Pancreas (tissue), 10 donors: ENCODE measurements around the gene ARHGDIB. TPM values are rescaled to one million over a fixed set of nuclear protein-coding genes. Genes with fewer than 3 reads are reported as not detected.
A peak's percentile ranks its signal among the peaks of the same experiment; 100 is the strongest.

ENCODE experiments used
- ATAC-seq, 4 donors: fragments of 200-7000 bp; cut with Tn5 transposase; one replicate each; pipeline versions ENCODE4 v1.8.0 to v1.9.1; 2020; ENCODE audit warnings: mild to moderate bottlenecking in 4 of 4, moderate library complexity in 4 of 4
- DNase-seq, 6 donors: peaks; one replicate each; pipeline ENCODE4 v3.0.0-alpha.2; 2020
- FAIRE-seq: peaks from 2 replicates; lab custom pipeline; 2012; peaks lifted over from hg19 to GRCh38; lab: Jason Lieb, UNC
- H3K27ac ChIP-seq, 4 donors: fragments of 200-600 bp; sonication (generic); 1 replicate in 3 of 4; 2 replicates in 1 of 4; pipeline versions ENCODE4 v1.5.0 to v1.8.0; 2020
- H3K27me3 ChIP-seq, 4 donors: fragments of 200-600 bp; one replicate each; pipeline ENCODE4 v1.8.0; 2021
- H3K36me3 ChIP-seq, 3 donors: fragments of 200-600 bp; sonication (generic) in 1 of 3; one replicate each; pipeline versions ENCODE4 v1.5.0 to v1.8.0; 2020 to 2021
- H3K4me1 ChIP-seq, 3 donors: fragments of 200-600 bp; one replicate each; pipeline ENCODE4 v1.8.0; 2021
- H3K4me3 ChIP-seq, 4 donors: fragments of 200-600 bp; sonication (generic) in 2 of 4; one replicate each; pipeline versions ENCODE4 v1.5.0 to v1.8.0; 2020 to 2021
- H3K9me3 ChIP-seq, 4 donors: fragments of 200-600 bp; one replicate each; pipeline ENCODE4 v1.8.0; 2021
- CTCF ChIP-seq, 4 donors: fragments of 200-600 bp; sonication (generic) in 3 of 4; IDR thresholded peaks; one replicate each; pipeline versions ENCODE4 v1.5.0 to v1.8.0; 2021; ENCODE audit warnings: antibody characterized with exemption in 4 of 4
- WGBS, 2 donors: extraction: QIAGEN DNeasy Blood & Tissue Kit; methylation state at CpG; one replicate each; pipeline ENCODE4 v1.1.7; 2013; 5-methylcytosine and 5-hydroxymethylcytosine counted together
- intact Hi-C, 3 donors: fragments of 100-400 bp; cut with DNase I; formaldehyde crosslinking; loops; one replicate each; pipeline versions ENCODE4 v1.11.1 to v1.14.2; 2022
- polyA plus RNA-seq, 2 donors: library from polyadenylated mRNA; stranded (reverse); fragments of 200-250 nt; gene quantifications; one replicate each; pipeline ENCODE4 v1.2.3, GENCODE V29; 2013
- total RNA-seq, 6 donors: library from RNA; stranded (reverse); fragmentation: NEBNext Ultra II Directional in 4 of 6; extraction: Animal tissue kit (Norgen Biotek cat#: 25700) in 4 of 6; gene quantifications; one replicate each; pipeline versions ENCODE4 v1.2.1 to v1.2.4, GENCODE V29; 2021 to 2023
- donor health status: healthy with polysubstance abuse.
- donor health status: DM: no; HTN: no; CAD: no; lungs with moderate emphysema.
- donor health status: DM: no; HTN: no; CAD: no.
- donor health status: control.
- donor health status: control.
- donor health status: Bipolar disorder and iron deficiency.
- donor health status: DM: yes; HTN: yes; CAD: no.
- donor health status: DM: no; HTN: no; CAD: no.
- donor health status: DM: no; HTN: no; CAD: no.
- donor health status: DM: yes; HTN: yes; CAD: no.

Gene ARHGDIB
- total and polyA plus RNA-seq, 8 donors = 5.8 to 54.8 (median 23.4) TPM

DNA sequence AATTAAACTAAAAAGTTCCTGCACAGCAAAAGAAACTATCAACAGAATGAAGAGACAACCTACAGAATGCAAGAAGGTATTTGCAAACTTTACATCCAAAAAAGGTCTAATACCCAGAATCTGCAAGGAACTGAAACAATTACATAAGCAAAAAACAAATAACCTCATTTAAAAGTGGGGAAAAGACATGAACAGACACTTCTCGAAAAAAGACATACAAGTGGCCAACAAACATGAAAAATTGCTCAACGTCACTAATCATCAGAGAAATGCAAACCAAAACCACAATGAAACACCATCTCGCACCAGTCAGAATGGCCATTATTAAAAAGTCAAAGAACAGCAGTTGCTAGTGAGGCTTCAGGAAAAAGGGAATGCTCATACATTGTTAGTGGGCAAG is 26.6 kb upstream of the ARHGDIB start:
- 85 to 92% methylated on average over 3 of the region's 3 CpGs for WGBS, 2 donors
- no peaks in the 10 kb centered on the region for H3K27me3 ChIP-seq
- no peaks in the 10 kb centered on the region for H3K9me3 ChIP-seq
- no peak overlapping the region for H3K27ac ChIP-seq
- FAIRE-seq (no peak), ATAC-seq (no peak), DNase-seq (no peak)
- TF ChIP-seq CTCF (IDR thresholded peaks at IDR 0.05) = no peak
- H3K4me3 ChIP-seq = no peak overlapping the region
- no peaks in the 10 kb centered on the region for H3K36me3 ChIP-seq
- no peaks in the 10 kb centered on the region for H3K4me1 ChIP-seq
- intact Hi-C loops = loop anchor here in 1 of 3 donors (5.0 kb wide), 1 partner anchor 141 kb away; no protein-coding TSS in a partner anchor

DNA sequence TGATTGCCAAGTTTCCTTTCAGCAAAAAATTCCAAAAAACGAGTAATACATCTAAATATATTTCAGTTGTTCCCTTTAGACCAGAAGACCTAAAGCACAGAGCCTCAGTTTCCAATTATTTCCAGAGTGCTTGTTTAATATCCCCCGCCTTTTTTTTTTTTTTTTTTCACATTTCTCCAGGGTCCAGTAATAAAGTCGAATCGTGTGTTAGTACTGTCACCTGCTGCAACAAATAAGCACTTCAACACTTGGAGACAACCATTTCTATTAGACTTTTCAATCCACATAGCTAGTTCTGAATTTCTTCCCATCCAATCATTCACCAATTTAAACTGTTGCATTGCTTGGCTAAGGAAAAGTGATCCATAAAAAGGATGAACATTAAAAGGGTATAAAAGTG is 25.0 kb upstream of the ARHGDIB start:
- TF ChIP-seq CTCF (IDR thresholded peaks at IDR 0.05) = peak in 1 of 4 donors; percentile 12
- intact Hi-C loops = loop anchor here in 1 of 3 donors (5.0 kb wide), 1 partner anchor 139 kb away; no protein-coding TSS in a partner anchor
- no peaks in the 10 kb centered on the region for H3K36me3 ChIP-seq
- H3K4me1 ChIP-seq = no peaks in the 10 kb centered on the region
- WGBS, 2 donors = 41 to 47% methylated on average over 4 of the region's 4 CpGs
- ATAC-seq = peak in 3 of 4 donors; percentile 29 to 59 (median 54)
- no peaks in the 10 kb centered on the region for H3K9me3 ChIP-seq
- no peak for FAIRE-seq
- H3K27me3 ChIP-seq = no peaks in the 10 kb centered on the region
- DNase-seq = no peak
- H3K27ac ChIP-seq = no peak overlapping the region
- H3K4me3 ChIP-seq = no peak overlapping the region

DNA sequence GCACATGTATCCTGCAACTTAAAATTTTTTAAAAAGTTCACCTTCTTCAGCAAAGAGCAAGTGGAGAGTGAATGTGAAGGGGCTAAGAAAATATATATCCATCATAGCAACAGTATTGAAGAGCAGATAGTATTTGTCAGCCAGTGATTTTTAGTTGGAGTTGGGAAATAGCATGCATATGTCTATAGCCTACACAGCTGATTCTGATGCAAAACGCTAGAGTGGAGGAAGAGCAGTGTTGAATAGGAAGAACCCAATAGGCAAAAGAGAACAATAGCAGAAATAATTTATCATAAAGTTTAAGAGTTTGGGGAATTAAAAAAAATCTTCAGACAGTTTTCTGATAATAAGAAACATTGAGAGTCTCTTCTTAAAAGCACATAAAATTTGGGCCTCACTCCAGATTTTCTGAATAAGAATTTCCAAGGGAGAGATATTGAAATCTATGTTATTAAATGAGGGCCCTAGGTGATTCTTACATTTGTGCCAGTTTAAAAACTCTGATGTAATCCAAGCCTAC is 23.4 kb upstream of the ARHGDIB start:
- no peaks in the 10 kb centered on the region for H3K9me3 ChIP-seq

GRCh38 chr12:14984036-14984435 is 22.6 kb upstream of the ARHGDIB start:
- no peak for ATAC-seq
- Histone ChIP-seq H3K36me3 (no peaks in the 10 kb centered on the region), H3K4me3 (no peak overlapping the region), H3K4me1 (no peaks in the 10 kb centered on the region), H3K27me3 (no peaks in the 10 kb centered on the region), H3K27ac (no peak overlapping the region), H3K9me3 (no peaks in the 10 kb centered on the region)
- intact Hi-C loops = no loop called here
- no peak for TF ChIP-seq CTCF (IDR thresholded peaks at IDR 0.05)
- DNase-seq = no peak
- no peak for FAIRE-seq
- WGBS, 2 donors = 58% methylated on average over 1 of the region's 1 CpG

More for the DNA sequence above, 23.4 kb upstream of the ARHGDIB start:
- no peaks in the 10 kb centered on the region for H3K4me1 ChIP-seq
- H3K4me3 ChIP-seq = no peak overlapping the region
- no peak for TF ChIP-seq CTCF (IDR thresholded peaks at IDR 0.05)
- FAIRE-seq (no peak), DNase-seq (no peak), ATAC-seq (no peak)
- H3K27me3 ChIP-seq = no peaks in the 10 kb centered on the region
- intact Hi-C loops = loop anchor here in 1 of 3 donors (5.0 kb wide), 1 partner anchor 138 kb away; no protein-coding TSS in a partner anchor
- WGBS, 2 donors = 80% methylated on average over 1 of the region's 1 CpG
- no peaks in the 10 kb centered on the region for H3K36me3 ChIP-seq
- H3K27ac ChIP-seq = no peak overlapping the region

GRCh38 chr12:14982991-14983390 is 21.6 kb upstream of the ARHGDIB start:
- no peak overlapping the region for H3K27ac ChIP-seq
- H3K36me3 ChIP-seq = no peaks in the 10 kb centered on the region
- intact Hi-C loops = no loop called here
- FAIRE-seq = no peak
- no peak for TF ChIP-seq CTCF (IDR thresholded peaks at IDR 0.05)
- no peaks in the 10 kb centered on the region for H3K27me3 ChIP-seq
- no peak for DNase-seq
- no peak overlapping the region for H3K4me3 ChIP-seq
- no peaks in the 10 kb centered on the region for H3K9me3 ChIP-seq
- no peak for ATAC-seq
- no peaks in the 10 kb centered on the region for H3K4me1 ChIP-seq
- 81% methylated on average over 2 of the region's 2 CpGs for WGBS, 2 donors
